SU-DHL-6 (cell line): ENCODE data around the gene HTT.

Source experiments
- H2AFZ ChIP-seq: fragments of 200-600 bp; sonication (generic); 2 replicates; pipeline ENCODE4 v1.6.1; 2014; ENCODE audit warnings: low read depth, mild to moderate bottlenecking, moderate library complexity, mixed read lengths, antibody characterized with exemption, low read length; ENCODE audit not compliant: severe bottlenecking
- H3F3A ChIP-seq: fragments of 200-600 bp; shearing (Covaris generic); 2 replicates; pipeline ENCODE4 v1.6.0; 2016; ENCODE audit warnings: antibody characterized with exemption, mild to moderate bottlenecking; ENCODE audit not compliant: insufficient read depth
- H3K27ac ChIP-seq: fragments of 200-600 bp; sonication (generic); 2 replicates; pipeline ENCODE4 v1.5.1; 2016; ENCODE audit warnings: low read depth, mild to moderate bottlenecking, low read length, moderate library complexity, mixed read lengths
- H3K27me3 ChIP-seq: fragments of 200-600 bp; sonication (generic), shearing (Covaris generic); 2 replicates; pipeline ENCODE4 v1.6.0; 2014; ENCODE audit warnings: mild to moderate bottlenecking, low read length
- H3K36me3 ChIP-seq: fragments of 200-600 bp; sonication (generic); 2 replicates; pipeline ENCODE4 v1.6.1; 2014; ENCODE audit warnings: mild to moderate bottlenecking, low read length, mixed read lengths
- H3K4me2 ChIP-seq: fragments of 300-600, 200-600 bp; shearing (Covaris generic), sonication (generic); 2 replicates; pipeline ENCODE4 v1.6.0; 2014; ENCODE audit warnings: low read length, low read depth, mild to moderate bottlenecking; ENCODE audit not compliant: poor library complexity, severe bottlenecking
- H3K4me3 ChIP-seq: fragments of 200-600 bp; sonication (generic); 2 replicates; pipeline ENCODE4 v1.5.1; 2014; ENCODE audit warnings: antibody characterized with exemption, low read length, mild to moderate bottlenecking, mixed read lengths; ENCODE audit not compliant: insufficient read depth, poor library complexity, severe bottlenecking
- H3K79me2 ChIP-seq: fragments of 200-600 bp; sonication (generic); 2 replicates; pipeline ENCODE4 v1.6.1; 2014; ENCODE audit warnings: mild to moderate bottlenecking, low read length, moderate library complexity; ENCODE audit not compliant: insufficient read depth
- H3K9ac ChIP-seq: fragments of 200-600 bp; sonication (generic); 2 replicates; pipeline ENCODE4 v1.7.0; 2014; ENCODE audit warnings: mild to moderate bottlenecking, low read length
- H3K9me2 ChIP-seq: fragments of 200-600 bp; sonication (generic); replicated peaks from 2 replicates; pipeline ENCODE4 v1.6.1; 2014; ENCODE audit warnings: low read length; ENCODE audit not compliant: insufficient read depth
- H3K9me3 ChIP-seq: fragments of 200-600 bp; sonication (generic); 2 replicates; pipeline ENCODE4 v1.6.1; 2014; ENCODE audit warnings: low read length, mixed read lengths; ENCODE audit not compliant: insufficient read depth
- H4K20me1 ChIP-seq: fragments of 200-600 bp; sonication (generic); 2 replicates; pipeline ENCODE4 v1.6.1; 2014; ENCODE audit warnings: low read depth, mild to moderate bottlenecking, antibody characterized with exemption, low read length, moderate library complexity, mixed read lengths
- CTCF ChIP-seq: fragments of 200-600 bp; sonication (generic); IDR thresholded peaks from one replicate; pipeline ENCODE4 v1.5.1; 2017; ENCODE audit warnings: antibody characterized with exemption, mild to moderate bottlenecking, low read length, moderate library complexity; ENCODE audit not compliant: insufficient read depth, poor library complexity, severe bottlenecking
- EZH2phosphoT487 ChIP-seq: fragments of 200-600 bp; sonication (generic), shearing (Covaris generic); conservative IDR thresholded peaks from 2 replicates; pipeline ENCODE4 v1.6.1; 2018; ENCODE audit warnings: mild to moderate bottlenecking, antibody characterized with exemption, low read length, moderate library complexity, mixed read lengths

HTT gene

GRCh38 chr4:3083732-3084131 lies 9.3 kb downstream of the HTT start:
- no peak overlapping the region for H3K27ac ChIP-seq
- TF ChIP-seq CTCF: no peak
- TF ChIP-seq EZH2phosphoT487: no peak
- H3K36me3 ChIP-seq: no peaks in the 10 kb centered on the region
- no peak overlapping the region for H3K4me2 ChIP-seq
- H4K20me1 ChIP-seq: no peaks in the 10 kb centered on the region; the same call in 1 of the 2 replicates
- H3K9me2 ChIP-seq: no peaks in the 10 kb centered on the region
- H2AFZ ChIP-seq: no peak overlapping the region
- H3F3A ChIP-seq: peaks cover 3% of the 10 kb centered on the region; the same call in 1 of the 2 replicates
- no peaks in the 10 kb centered on the region for H3K27me3 ChIP-seq
- no peak overlapping the region for H3K9ac ChIP-seq
- H3K79me2 ChIP-seq: peaks cover 85% of the 10 kb centered on the region
- no peaks in the 10 kb centered on the region for H3K9me3 ChIP-seq
- H3K4me3 ChIP-seq: no peak overlapping the region

GRCh38 chr4:3085948-3086670 lies 11.6 kb downstream of the HTT start:
- Histone ChIP-seq H3K27me3 (no peaks in the 10 kb centered on the region), H3K4me3 (no peak overlapping the region), H3F3A (no peaks in the 10 kb centered on the region), H3K9me2 (no peaks in the 10 kb centered on the region), H3K4me2 (no peak overlapping the region), H3K27ac (no peak overlapping the region), H3K36me3 (peaks cover 3% of the 10 kb centered on the region; the same call in 1 of the 2 replicates), H4K20me1 (no peaks in the 10 kb centered on the region; the same call in 1 of the 2 replicates), H3K9me3 (no peaks in the 10 kb centered on the region), H3K79me2 (peaks cover 61% of the 10 kb centered on the region), H2AFZ (no peak overlapping the region), H3K9ac (no peak overlapping the region)
- TF ChIP-seq EZH2phosphoT487 (no peak), CTCF (no peak)

- H3K36me3 ChIP-seq: peaks cover 9% of the 10 kb centered on the region; the same call in 1 of the 2 replicates
- peaks cover 50% of the 10 kb centered on the region for H3K79me2 ChIP-seq
- TF ChIP-seq CTCF (no peak), EZH2phosphoT487 (no peak)
These were observed 12.8 kb downstream of the HTT start for GRCh38 chr4:3087115-3087797.

More at GRCh38 chr4:3087115-3087797, 12.8 kb downstream of the HTT start:
- no peaks in the 10 kb centered on the region for H3K27me3 ChIP-seq
- no peaks in the 10 kb centered on the region for H3F3A ChIP-seq
- H4K20me1 ChIP-seq: no peaks in the 10 kb centered on the region
- no peak overlapping the region for H3K4me2 ChIP-seq
- H3K27ac ChIP-seq: no peak overlapping the region
- H2AFZ ChIP-seq: no peak overlapping the region
- H3K4me3 ChIP-seq: no peak overlapping the region
- H3K9me3 ChIP-seq: no peaks in the 10 kb centered on the region
- H3K9me2 ChIP-seq: no peaks in the 10 kb centered on the region
- no peak overlapping the region for H3K9ac ChIP-seq
